HUES64 (cell line): ENCODE results near the gene HYDIN.
"Not testable (repeated sequence)": the region's sequence is repeated elsewhere in the genome, so short reads cannot be mapped to it uniquely, and the experiment has no call there.

Experiments
- H3K27ac ChIP-seq: 2 replicates; pipeline ENCODE4 v1.7.0; 2013; ENCODE audit warnings: low read depth, low read length, inconsistent platforms
- H3K27me3 ChIP-seq: 2 replicates; pipeline ENCODE4 v1.6.1; 2013; ENCODE audit warnings: mild to moderate bottlenecking, low read length; ENCODE audit not compliant: insufficient read depth
- H3K36me3 ChIP-seq: 2 replicates; pipeline ENCODE4 v1.6.1; 2013; ENCODE audit warnings: mild to moderate bottlenecking, low read length; ENCODE audit not compliant: insufficient read depth
- H3K4me1 ChIP-seq: 2 replicates; pipeline ENCODE4 v1.6.1; 2013; ENCODE audit warnings: mild to moderate bottlenecking, low read length, moderate library complexity; ENCODE audit not compliant: insufficient read depth
- H3K4me3 ChIP-seq: 2 replicates; pipeline ENCODE4 v1.5.1; 2013; ENCODE audit warnings: mild to moderate bottlenecking, low read length, moderate library complexity
- H3K9ac ChIP-seq: 2 replicates; pipeline ENCODE4 v1.6.1; 2013; ENCODE audit warnings: mild to moderate bottlenecking, low read depth, low read length
- H3K9me3 ChIP-seq: 2 replicates; pipeline ENCODE4 v1.6.1; 2013; ENCODE audit warnings: low read depth, low read length; ENCODE audit not compliant: insufficient read depth
- WGBS: fragments of 150-250, 120-280 bp; methylation state at CpG from one replicate; pipeline ENCODE4 v1.1.7; 2013; ENCODE audit warnings: missing lambda C conversion rate; 5-methylcytosine and 5-hydroxymethylcytosine counted together

Gene HYDIN

GRCh38 chr16:70930757-70931156, 299.8 kb downstream of the HYDIN start:
- not testable (repeated sequence) for H3K9me3 ChIP-seq, H3K4me3 ChIP-seq, H3K27ac ChIP-seq, H3K9ac ChIP-seq, H3K36me3 ChIP-seq, H3K27me3 ChIP-seq, H3K4me1 ChIP-seq

GRCh38 chr16:70922164-70922563, 308.4 kb downstream of the HYDIN start:
- not testable (repeated sequence) for H3K36me3 ChIP-seq, H3K4me3 ChIP-seq, H3K9ac ChIP-seq, H3K27ac ChIP-seq, H3K9me3 ChIP-seq, H3K4me1 ChIP-seq, H3K27me3 ChIP-seq
- WGBS = 100% methylated on average over 1 of the region's 6 CpGs

- H3K27me3 ChIP-seq, H3K4me1 ChIP-seq, H3K27ac ChIP-seq, H3K4me3 ChIP-seq, H3K36me3 ChIP-seq, H3K9me3 ChIP-seq, H3K9ac ChIP-seq: not testable (repeated sequence)
- 92% methylated on average over 20 of the region's 22 CpGs for WGBS
These were observed 309.9 kb downstream of the HYDIN start for GRCh38 chr16:70920661-70921060.

- WGBS = no CpG with 5 or more reads among the region's 1 CpG
These were observed 342.3 kb downstream of the HYDIN start for GRCh38 chr16:70888208-70888607.

GRCh38 chr16:70884652-70885051, 345.9 kb downstream of the HYDIN start:
- H3K36me3 ChIP-seq, H3K9me3 ChIP-seq, H3K4me3 ChIP-seq, H3K9ac ChIP-seq, H3K27me3 ChIP-seq, H3K27ac ChIP-seq, H3K4me1 ChIP-seq: not testable (repeated sequence)
- WGBS = 100% methylated on average over 1 of the region's 4 CpGs

More at GRCh38 chr16:70888208-70888607, 342.3 kb downstream of the HYDIN start:
- H3K4me1 ChIP-seq, H3K4me3 ChIP-seq, H3K27ac ChIP-seq, H3K9me3 ChIP-seq, H3K36me3 ChIP-seq, H3K27me3 ChIP-seq, H3K9ac ChIP-seq: not testable (repeated sequence)

- H3K27ac ChIP-seq, H3K27me3 ChIP-seq, H3K4me3 ChIP-seq, H3K9ac ChIP-seq, H3K36me3 ChIP-seq, H3K9me3 ChIP-seq, H3K4me1 ChIP-seq: not testable (repeated sequence)
- 87% methylated on average over 6 of the region's 8 CpGs for WGBS
These were observed 348.2 kb downstream of the HYDIN start for GRCh38 chr16:70882311-70882710.

GRCh38 chr16:70877895-70878294, 352.6 kb downstream of the HYDIN start:
- 80% methylated on average over 1 of the region's 5 CpGs for WGBS
- not testable (repeated sequence) for H3K27me3 ChIP-seq

GRCh38 chr16:70876442-70876841, 354.1 kb downstream of the HYDIN start:
- H3K4me1 ChIP-seq, H3K27ac ChIP-seq, H3K9ac ChIP-seq, H3K9me3 ChIP-seq, H3K4me3 ChIP-seq, H3K27me3 ChIP-seq, H3K36me3 ChIP-seq: not testable (repeated sequence)
- WGBS = no CpG with 5 or more reads among the region's 1 CpG

More at GRCh38 chr16:70877895-70878294, 352.6 kb downstream of the HYDIN start:
- not testable (repeated sequence) for H3K4me3 ChIP-seq, H3K4me1 ChIP-seq, H3K27ac ChIP-seq, H3K9me3 ChIP-seq, H3K9ac ChIP-seq, H3K36me3 ChIP-seq

- not testable (repeated sequence) for H3K9ac ChIP-seq, H3K9me3 ChIP-seq, H3K4me3 ChIP-seq, H3K27ac ChIP-seq, H3K36me3 ChIP-seq, H3K27me3 ChIP-seq, H3K4me1 ChIP-seq
- WGBS = 85% methylated on average over 4 of the region's 5 CpGs
These were observed 365.8 kb downstream of the HYDIN start for GRCh38 chr16:70864698-70865097.

GRCh38 chr16:70861996-70862395, 368.5 kb downstream of the HYDIN start:
- H3K4me1 ChIP-seq, H3K9me3 ChIP-seq, H3K27me3 ChIP-seq, H3K36me3 ChIP-seq, H3K9ac ChIP-seq, H3K4me3 ChIP-seq, H3K27ac ChIP-seq: not testable (repeated sequence)
- WGBS = 46% methylated on average over 7 of the region's 9 CpGs

GRCh38 chr16:70851299-70851698, 379.2 kb downstream of the HYDIN start:
- H3K36me3 ChIP-seq, H3K9me3 ChIP-seq, H3K27me3 ChIP-seq, H3K27ac ChIP-seq, H3K4me3 ChIP-seq, H3K4me1 ChIP-seq, H3K9ac ChIP-seq: not testable (repeated sequence)
- WGBS = 91% methylated on average over 1 of the region's 4 CpGs

GRCh38 chr16:70823498-70824118, 406.9 kb downstream of the HYDIN start:
- not testable (repeated sequence) for H3K9ac ChIP-seq, H3K36me3 ChIP-seq, H3K4me3 ChIP-seq, H3K27ac ChIP-seq, H3K9me3 ChIP-seq, H3K4me1 ChIP-seq, H3K27me3 ChIP-seq
- no CpG with 5 or more reads among the region's 4 CpGs for WGBS
